Keratinocyte (primary cell): ENCODE measurements around the gene SYP. TPM values are rescaled to one million over a fixed set of nuclear protein-coding genes. Genes with fewer than 3 reads are reported as not detected.

Source experiments
- DNase-seq: peaks from one replicate; pipeline ENCODE4 v3.0.0-alpha.2; 2011; ENCODE audit warnings: low read depth, missing footprints, low spot score
- FAIRE-seq: peaks from 2 replicates; lab custom pipeline; 2011; peaks lifted over from hg19 to GRCh38; lab: Jason Lieb, UNC
- H2AFZ ChIP-seq: 2 replicates; pipeline ENCODE4 v1.6.0; 2012; ENCODE audit warnings: low read length, control low read depth, inconsistent platforms; ENCODE audit not compliant: control insufficient read depth
- H3K27ac ChIP-seq: 2 replicates; pipeline ENCODE4 v1.5.1; 2011; ENCODE audit warnings: low read length; ENCODE audit not compliant: control insufficient read depth, insufficient read depth
- H3K27me3 ChIP-seq: 3 replicates; pipeline ENCODE4 v1.6.0; 2011; ENCODE audit warnings: low read length; ENCODE audit not compliant: control insufficient read depth, insufficient read depth; ENCODE audit errors: extremely low read depth
- H3K36me3 ChIP-seq, 2 experiments: 2 replicates in 1 of 2; 3 replicates in 1 of 2; pipeline ENCODE4 v1.5.1; 2011; ENCODE audit warnings: low read length in 2 of 2, mild to moderate bottlenecking in 1 of 2; ENCODE audit not compliant: control insufficient read depth in 2 of 2, insufficient read depth in 2 of 2; ENCODE audit errors: extremely low read depth in 1 of 2
- H3K4me1 ChIP-seq: 3 replicates; pipeline ENCODE4 v1.5.1; 2011; ENCODE audit warnings: low read length; ENCODE audit not compliant: control insufficient read depth, insufficient read depth; ENCODE audit errors: extremely low read depth
- H3K4me2 ChIP-seq: 3 replicates; pipeline ENCODE4 v1.6.0; 2011; ENCODE audit warnings: low read depth, low read length; ENCODE audit not compliant: control insufficient read depth, insufficient read depth; ENCODE audit errors: extremely low read depth
- H3K4me3 ChIP-seq, 3 experiments: fragments of 200-600 bp in 1 of 3; sonication (generic) in 1 of 3; 2 replicates in 2 of 3; 3 replicates in 1 of 3; pipeline ENCODE4 v1.5.1; 2011 to 2016; ENCODE audit warnings: low read length in 3 of 3, mild to moderate bottlenecking in 3 of 3, control low read depth in 2 of 3, inconsistent platforms in 1 of 3, low read depth in 1 of 3, mixed read lengths in 1 of 3, mixed run types in 1 of 3, moderate library complexity in 1 of 3; ENCODE audit not compliant: control insufficient read depth in 2 of 3, insufficient read depth in 2 of 3; ENCODE audit errors: extremely low read depth in 1 of 3
- H3K79me2 ChIP-seq: 2 replicates; pipeline ENCODE4 v1.6.0; 2012; ENCODE audit warnings: low read length; ENCODE audit not compliant: control insufficient read depth, insufficient read depth
- H3K9ac ChIP-seq: 3 replicates; pipeline ENCODE4 v1.6.0; 2011; ENCODE audit warnings: low read length; ENCODE audit not compliant: control insufficient read depth, insufficient read depth; ENCODE audit errors: extremely low read depth
- H3K9me1 ChIP-seq: 3 replicates; pipeline ENCODE4 v1.6.0; 2011; ENCODE audit warnings: low read length; ENCODE audit not compliant: control insufficient read depth, insufficient read depth; ENCODE audit errors: extremely low read depth
- H3K9me3 ChIP-seq: 2 replicates; pipeline ENCODE4 v1.5.1; 2012; ENCODE audit warnings: low read depth, low read length; ENCODE audit not compliant: control insufficient read depth
- H4K20me1 ChIP-seq: 3 replicates; pipeline ENCODE4 v1.6.0; 2011; ENCODE audit warnings: low read length; ENCODE audit not compliant: control insufficient read depth, insufficient read depth; ENCODE audit errors: extremely low read depth
- EZH2 ChIP-seq: IDR thresholded peaks from one replicate; pipeline ENCODE4 v1.6.1; 2012; ENCODE audit warnings: inconsistent platforms, mild to moderate bottlenecking, low read length, moderate library complexity
- dilution Hi-C: fragments of 300-500 bp; cut with MboI; formaldehyde crosslinking; loops from one replicate; pipeline ENCODE4 v1.7.0; 2020; ENCODE audit warnings: low sequenced_read_pairs; ENCODE audit not compliant: extremely low pct_ligation_motif_present
- polyA plus RNA-seq, 5 experiments: library from polyadenylated mRNA; depleted of rRNA in 3 of 5; stranded (reverse) in 3 of 5; stranded (forward) in 1 of 5; unstranded in 1 of 5; fragments of >200 nt; gene quantifications; 1 replicate in 1 of 5; 2 replicates in 3 of 5; 3 replicates in 1 of 5; pipeline versions ENCODE4 v1.2.1 to v1.2.3, GENCODE V29; 2011 to 2012; ENCODE audit warnings: missing spikeins in 2 of 5, low read depth in 1 of 5, low replicate concordance in 1 of 5
- TF ChIP-seq, protein P1 (sequence below), 3 experiments: IDR thresholded peaks in 1 of 3; conservative IDR thresholded peaks in 1 of 3; optimal IDR thresholded peaks in 1 of 3; 2 replicates in 2 of 3; 3 replicates in 1 of 3; pipeline versions ENCODE3 to v1.5.1; 2011; ENCODE audit warnings: low read length in 3 of 3, mild to moderate bottlenecking in 3 of 3, moderate library complexity in 2 of 3, control low read depth in 1 of 3, inconsistent platforms in 1 of 3; ENCODE audit not compliant: insufficient read depth in 2 of 3; ENCODE audit errors: extremely low read depth in 1 of 3

Gene SYP
- polyA plus RNA-seq, 1 donor (not counting 4 experiments of a cell fraction or from before 2014, with no cell fraction given): 0.07 TPM

GRCh38 chrX:49249071-49249470 lies 49.1 kb upstream of the SYP start:
- dilution Hi-C loops: no loop called here
- no peak for FAIRE-seq

DNA sequence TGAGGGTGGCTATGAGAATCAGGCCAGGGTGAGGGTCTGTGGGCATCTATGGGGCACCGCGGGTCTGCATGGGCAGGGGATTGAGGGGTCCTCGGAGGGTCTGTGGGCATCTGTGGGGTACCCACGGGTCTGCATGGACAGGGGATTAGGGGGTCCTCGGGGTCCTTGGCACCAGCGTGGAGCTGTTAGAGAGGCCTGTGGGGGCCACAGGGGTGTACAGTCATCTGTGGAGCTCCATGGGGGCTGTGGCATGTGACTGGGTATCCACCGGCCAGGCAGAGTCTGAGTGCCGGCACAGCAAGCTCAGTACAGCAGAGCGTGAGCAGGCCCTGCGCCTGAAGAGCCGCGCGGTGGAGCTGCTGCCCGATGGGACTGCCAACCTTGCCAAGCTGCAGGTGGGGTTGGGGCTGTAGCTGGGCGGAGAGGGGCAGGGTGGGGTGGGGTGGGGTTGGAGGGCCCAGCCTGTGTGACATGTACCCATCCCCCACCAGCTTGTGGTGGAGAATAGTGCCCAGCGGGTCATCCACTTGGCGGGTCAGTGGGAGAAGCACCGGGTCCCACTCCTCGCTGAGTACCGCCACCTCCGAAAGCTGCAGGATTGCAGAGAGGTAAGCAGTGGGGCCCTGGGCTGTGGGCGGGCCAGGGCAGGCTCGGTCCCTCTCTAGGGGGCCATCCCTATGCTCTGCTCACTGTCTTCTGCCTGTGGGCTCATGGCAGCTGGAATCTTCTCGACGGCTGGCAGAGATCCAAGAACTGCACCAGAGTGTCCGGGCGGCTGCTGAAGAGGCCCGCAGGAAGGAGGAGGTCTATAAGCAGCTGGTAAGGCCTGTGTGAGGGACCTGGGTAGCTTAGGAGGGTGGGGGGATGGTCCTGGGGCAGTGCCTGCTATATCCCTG lies 48.2 kb upstream of the SYP start:
- dilution Hi-C loops: no loop called here
- Histone ChIP-seq H3K9me1 (no peaks in the 10 kb centered on the region), H3K9ac (no peak overlapping the region), H3K79me2 (no peaks in the 10 kb centered on the region), H3K36me3 (peaks cover 0 to 2% of the 10 kb centered on the region in 2 experiments), H4K20me1 (no peaks in the 10 kb centered on the region), H3K4me3 (no peak overlapping the region), H2AFZ (no peak overlapping the region), H3K4me1 (no peaks in the 10 kb centered on the region), H3K27me3 (no peaks in the 10 kb centered on the region), H3K4me2 (no peak overlapping the region), H3K9me3 (peaks cover 2% of the 10 kb centered on the region), H3K27ac (no peak overlapping the region)
- FAIRE-seq (no peak), DNase-seq (no peak)
- TF ChIP-seq, protein P1, sequence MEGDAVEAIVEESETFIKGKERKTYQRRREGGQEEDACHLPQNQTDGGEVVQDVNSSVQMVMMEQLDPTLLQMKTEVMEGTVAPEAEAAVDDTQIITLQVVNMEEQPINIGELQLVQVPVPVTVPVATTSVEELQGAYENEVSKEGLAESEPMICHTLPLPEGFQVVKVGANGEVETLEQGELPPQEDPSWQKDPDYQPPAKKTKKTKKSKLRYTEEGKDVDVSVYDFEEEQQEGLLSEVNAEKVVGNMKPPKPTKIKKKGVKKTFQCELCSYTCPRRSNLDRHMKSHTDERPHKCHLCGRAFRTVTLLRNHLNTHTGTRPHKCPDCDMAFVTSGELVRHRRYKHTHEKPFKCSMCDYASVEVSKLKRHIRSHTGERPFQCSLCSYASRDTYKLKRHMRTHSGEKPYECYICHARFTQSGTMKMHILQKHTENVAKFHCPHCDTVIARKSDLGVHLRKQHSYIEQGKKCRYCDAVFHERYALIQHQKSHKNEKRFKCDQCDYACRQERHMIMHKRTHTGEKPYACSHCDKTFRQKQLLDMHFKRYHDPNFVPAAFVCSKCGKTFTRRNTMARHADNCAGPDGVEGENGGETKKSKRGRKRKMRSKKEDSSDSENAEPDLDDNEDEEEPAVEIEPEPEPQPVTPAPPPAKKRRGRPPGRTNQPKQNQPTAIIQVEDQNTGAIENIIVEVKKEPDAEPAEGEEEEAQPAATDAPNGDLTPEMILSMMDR (optimal IDR thresholded peaks at IDR 0.05 in 1 of 3, IDR thresholded peaks at IDR 0.05 in 1 of 3, conservative IDR thresholded peaks at IDR 0.05 in 1 of 3; ENCODE audit: extremely low read depth in 1 of 3, insufficient read depth in 2 of 3, low read length in 3 of 3): no peak
- no peak for TF ChIP-seq EZH2

More at GRCh38 chrX:49249071-49249470, 49.1 kb upstream of the SYP start:
- Histone ChIP-seq H4K20me1 (no peaks in the 10 kb centered on the region), H3K9me1 (no peaks in the 10 kb centered on the region), H3K36me3 (no peaks in the 10 kb centered on the region), H3K4me1 (no peaks in the 10 kb centered on the region), H3K27ac (no peak overlapping the region), H2AFZ (no peak overlapping the region), H3K4me2 (no peak overlapping the region), H3K9ac (no peak overlapping the region), H3K4me3 (no peak overlapping the region), H3K27me3 (no peaks in the 10 kb centered on the region), H3K79me2 (no peaks in the 10 kb centered on the region), H3K9me3 (peaks cover 2% of the 10 kb centered on the region)
- TF ChIP-seq EZH2: no peak
- DNase-seq: no peak
